Esophagus squamous epithelium (tissue), 4 donors: ENCODE measurements around the gene KCNMA1.
"Not testable (repeated sequence)": the region's sequence is repeated elsewhere in the genome, so short reads cannot be mapped to it uniquely, and the experiment has no call there.

Experiments
- POLR2A ChIP-seq, 4 donors: fragments of 450-650 bp; IDR thresholded peaks; one replicate each; pipeline ENCODE4 v1.6.1; 2017; ENCODE audit warnings: antibody characterized with exemption in 4 of 4, mild to moderate bottlenecking in 4 of 4, moderate library complexity in 3 of 4
- TF ChIP-seq, protein P1 (sequence below), 6 experiments: fragments of 450-650 bp in 4 of 6; fragments of 200-600 bp in 2 of 6; sonication (generic) in 2 of 6; IDR thresholded peaks; one replicate each; pipeline ENCODE4 v1.5.1; 2016 to 2019; ENCODE audit warnings: antibody characterized with exemption in 6 of 6, mild to moderate bottlenecking in 4 of 6, moderate library complexity in 4 of 6

DNA sequence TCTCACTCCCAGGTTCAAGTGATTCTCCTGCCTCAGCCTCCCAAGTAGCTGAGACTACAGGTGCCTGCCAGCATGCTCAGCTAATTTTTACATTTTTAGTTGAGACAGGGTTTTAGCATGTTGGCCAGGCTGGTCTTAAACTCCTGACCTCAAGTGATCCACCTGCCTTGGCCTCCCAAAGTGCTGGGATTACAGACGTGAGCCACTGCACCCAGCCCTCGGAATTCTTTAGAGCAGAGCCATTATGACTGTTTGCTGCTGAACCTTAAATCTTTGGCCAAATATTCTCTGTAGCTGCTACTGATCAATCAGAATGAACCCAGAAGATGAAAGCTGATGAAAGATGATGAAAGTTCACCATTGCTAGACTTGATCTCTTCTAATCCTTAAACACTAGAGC is 249.9 kb downstream of the KCNMA1 start:
- TF ChIP-seq POLR2A (IDR thresholded peaks at IDR 0.05): not testable (repeated sequence)
- TF ChIP-seq, protein P1, sequence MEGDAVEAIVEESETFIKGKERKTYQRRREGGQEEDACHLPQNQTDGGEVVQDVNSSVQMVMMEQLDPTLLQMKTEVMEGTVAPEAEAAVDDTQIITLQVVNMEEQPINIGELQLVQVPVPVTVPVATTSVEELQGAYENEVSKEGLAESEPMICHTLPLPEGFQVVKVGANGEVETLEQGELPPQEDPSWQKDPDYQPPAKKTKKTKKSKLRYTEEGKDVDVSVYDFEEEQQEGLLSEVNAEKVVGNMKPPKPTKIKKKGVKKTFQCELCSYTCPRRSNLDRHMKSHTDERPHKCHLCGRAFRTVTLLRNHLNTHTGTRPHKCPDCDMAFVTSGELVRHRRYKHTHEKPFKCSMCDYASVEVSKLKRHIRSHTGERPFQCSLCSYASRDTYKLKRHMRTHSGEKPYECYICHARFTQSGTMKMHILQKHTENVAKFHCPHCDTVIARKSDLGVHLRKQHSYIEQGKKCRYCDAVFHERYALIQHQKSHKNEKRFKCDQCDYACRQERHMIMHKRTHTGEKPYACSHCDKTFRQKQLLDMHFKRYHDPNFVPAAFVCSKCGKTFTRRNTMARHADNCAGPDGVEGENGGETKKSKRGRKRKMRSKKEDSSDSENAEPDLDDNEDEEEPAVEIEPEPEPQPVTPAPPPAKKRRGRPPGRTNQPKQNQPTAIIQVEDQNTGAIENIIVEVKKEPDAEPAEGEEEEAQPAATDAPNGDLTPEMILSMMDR (IDR thresholded peaks at IDR 0.05): not testable (repeated sequence)
